ENCODE measurements around the gene CTU2.

CTU2 gene

DNA sequence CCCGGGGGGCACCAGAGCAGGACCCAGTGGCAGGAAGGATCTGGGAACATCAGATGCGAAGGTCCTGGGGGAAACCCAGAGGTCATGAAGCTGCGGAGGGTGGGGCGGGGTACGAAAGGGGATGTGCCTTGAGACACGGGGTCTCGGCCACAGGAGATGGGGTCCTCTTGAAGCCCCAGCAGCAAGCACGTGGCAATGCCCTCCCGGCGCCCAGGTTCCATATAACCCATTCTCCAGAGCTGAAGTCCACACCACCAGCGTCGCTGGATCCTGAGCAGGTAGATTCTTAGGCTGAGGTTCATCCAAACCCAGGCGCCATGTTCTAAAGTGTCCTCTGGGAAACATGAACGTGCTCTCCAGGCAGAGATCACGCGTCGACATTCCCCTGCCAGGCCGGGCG, 57.8 kb downstream of the CTU2 start:
- Histone ChIP-seq H3F3A (ENCODE audit: insufficient read depth, low read length) (no peaks in the 10 kb centered on the region), H3K27me3 (ENCODE audit: insufficient read depth, low read length) (peaks cover 40% of the 10 kb centered on the region), H3K4me3 (ENCODE audit: low read depth, low read length, poor library complexity, severe bottlenecking) (no peak overlapping the region), H3K4me2 (ENCODE audit: low read length) (no peak overlapping the region), H3K79me2 (ENCODE audit: insufficient read depth, low read length) (no peaks in the 10 kb centered on the region), H4K20me1 (ENCODE audit: insufficient read depth, low read length) (no peaks in the 10 kb centered on the region), H3K36me3 (ENCODE audit: insufficient read depth, low read length) (no peaks in the 10 kb centered on the region), H3K9me2 (ENCODE audit: low read depth, low read length) (no peaks in the 10 kb centered on the region), H3K9me3 (ENCODE audit: low read length) (no peaks in the 10 kb centered on the region), H3K27ac (ENCODE audit: low read depth, low read length, poor library complexity, severe bottlenecking) (no peak overlapping the region), H3K4me1 (ENCODE audit: insufficient read depth, low read length, severe bottlenecking) (no peaks in the 10 kb centered on the region), H2AFZ (ENCODE audit: low read length) (no peak overlapping the region), H3K9ac (ENCODE audit: low read length) (no peak overlapping the region)
- TF ChIP-seq, protein P1, sequence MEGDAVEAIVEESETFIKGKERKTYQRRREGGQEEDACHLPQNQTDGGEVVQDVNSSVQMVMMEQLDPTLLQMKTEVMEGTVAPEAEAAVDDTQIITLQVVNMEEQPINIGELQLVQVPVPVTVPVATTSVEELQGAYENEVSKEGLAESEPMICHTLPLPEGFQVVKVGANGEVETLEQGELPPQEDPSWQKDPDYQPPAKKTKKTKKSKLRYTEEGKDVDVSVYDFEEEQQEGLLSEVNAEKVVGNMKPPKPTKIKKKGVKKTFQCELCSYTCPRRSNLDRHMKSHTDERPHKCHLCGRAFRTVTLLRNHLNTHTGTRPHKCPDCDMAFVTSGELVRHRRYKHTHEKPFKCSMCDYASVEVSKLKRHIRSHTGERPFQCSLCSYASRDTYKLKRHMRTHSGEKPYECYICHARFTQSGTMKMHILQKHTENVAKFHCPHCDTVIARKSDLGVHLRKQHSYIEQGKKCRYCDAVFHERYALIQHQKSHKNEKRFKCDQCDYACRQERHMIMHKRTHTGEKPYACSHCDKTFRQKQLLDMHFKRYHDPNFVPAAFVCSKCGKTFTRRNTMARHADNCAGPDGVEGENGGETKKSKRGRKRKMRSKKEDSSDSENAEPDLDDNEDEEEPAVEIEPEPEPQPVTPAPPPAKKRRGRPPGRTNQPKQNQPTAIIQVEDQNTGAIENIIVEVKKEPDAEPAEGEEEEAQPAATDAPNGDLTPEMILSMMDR (IDR thresholded peaks at IDR 0.05; ENCODE audit: low read length) = no peak
- no peak for TF ChIP-seq EZH2 (IDR thresholded peaks at IDR 0.05; ENCODE audit: borderline replicate concordance, low read length)

DNA sequence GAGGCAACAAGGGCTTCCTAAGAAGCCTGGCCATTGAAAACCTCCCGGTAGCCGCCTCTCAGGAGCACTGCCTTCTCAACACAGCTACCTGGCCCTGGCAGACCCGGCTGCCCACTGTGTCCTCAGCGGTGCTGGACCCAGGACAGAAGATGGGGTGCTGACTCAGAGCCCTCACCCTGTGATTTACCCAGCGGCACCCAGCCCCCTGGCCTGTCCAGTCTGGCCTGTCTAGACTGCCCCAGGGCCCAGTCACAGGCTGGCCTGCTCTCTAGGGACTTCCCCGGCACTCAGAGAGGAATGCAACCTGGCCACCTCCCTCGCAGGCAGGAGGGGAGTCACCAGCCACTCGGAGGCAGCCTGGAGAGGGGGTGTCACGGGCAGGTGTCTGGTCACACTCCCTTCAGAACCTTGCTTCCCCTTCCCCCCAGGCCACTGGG, 58.6 kb downstream of the CTU2 start:
- Histone ChIP-seq H3K79me2 (ENCODE audit: insufficient read depth, low read length) (no peaks in the 10 kb centered on the region), H3K4me1 (ENCODE audit: insufficient read depth, low read length, severe bottlenecking) (peaks cover 3% of the 10 kb centered on the region), H3K36me3 (ENCODE audit: insufficient read depth, low read length) (no peaks in the 10 kb centered on the region), H4K20me1 (ENCODE audit: insufficient read depth, low read length) (no peaks in the 10 kb centered on the region), H3K9me2 (ENCODE audit: low read depth, low read length) (no peaks in the 10 kb centered on the region), H3K27me3 (ENCODE audit: insufficient read depth, low read length) (peaks cover 40% of the 10 kb centered on the region), H3K4me3 (ENCODE audit: low read depth, low read length, poor library complexity, severe bottlenecking) (no peak overlapping the region), H3K27ac (ENCODE audit: low read depth, low read length, poor library complexity, severe bottlenecking) (no peak overlapping the region), H3K9ac (ENCODE audit: low read length) (no peak overlapping the region), H3K9me3 (ENCODE audit: low read length) (no peaks in the 10 kb centered on the region), H2AFZ (ENCODE audit: low read length) (no peak overlapping the region), H3K4me2 (ENCODE audit: low read length) (no peak overlapping the region), H3F3A (ENCODE audit: insufficient read depth, low read length) (no peaks in the 10 kb centered on the region)
- no peak for TF ChIP-seq EZH2 (IDR thresholded peaks at IDR 0.05; ENCODE audit: borderline replicate concordance, low read length)
- TF ChIP-seq, protein P1 (IDR thresholded peaks at IDR 0.05; ENCODE audit: low read length) = no peak
